ENCODE measurements around the gene ITGAL.
A peak's percentile ranks its signal among the peaks of the same experiment; 100 is the strongest.

The ITGAL gene

DNA sequence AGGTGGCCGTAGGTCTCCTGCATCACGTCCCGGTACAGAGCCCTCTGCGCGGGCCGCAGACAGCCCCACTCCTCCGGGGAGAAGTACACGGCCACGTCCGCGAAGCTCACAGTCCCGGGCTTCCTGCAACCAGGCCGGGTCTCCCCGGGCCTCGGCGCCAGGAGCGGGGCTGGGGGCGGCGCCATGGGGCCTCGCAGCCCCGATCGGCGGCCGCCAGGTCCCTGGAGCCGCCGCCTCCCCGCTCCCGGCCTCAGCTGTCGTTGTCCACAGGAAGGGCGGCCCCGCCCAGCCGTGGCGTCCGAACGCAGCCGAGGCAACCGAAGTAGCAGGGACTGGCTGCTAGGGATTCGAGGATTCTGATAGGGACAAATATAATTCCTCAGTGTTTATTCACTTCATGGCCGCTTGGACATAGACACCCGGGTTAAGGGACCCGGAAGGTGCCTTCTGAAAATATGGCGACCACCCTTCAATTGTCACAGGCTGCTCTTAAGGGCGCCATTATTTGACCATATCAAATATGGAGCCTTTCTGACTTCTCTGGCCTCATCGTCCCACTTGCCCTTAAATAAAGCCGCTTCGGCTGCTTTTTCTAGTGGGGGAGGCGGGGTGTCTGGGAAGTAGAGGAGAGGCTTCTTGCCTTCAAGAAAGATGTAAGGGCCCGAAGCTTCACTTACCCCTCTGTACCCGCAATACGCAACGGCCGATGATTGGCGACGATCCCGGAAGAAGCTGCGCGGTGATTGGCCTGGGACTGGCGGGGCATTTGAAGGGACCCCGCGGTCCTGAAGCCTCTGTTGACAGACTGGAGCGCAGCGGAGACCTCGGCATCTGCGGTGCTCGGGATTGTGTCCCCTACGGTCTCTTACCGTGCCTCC is 99.1 kb downstream of the ITGAL start, which contains the start of gene ZNF688:
TSS of gene ZNF688 (minus strand) at position 270 of the 878 bp plus-strand sequence. CDS start at position 185, 85 bp downstream.
- FAIRE-seq: peak; percentile 73

All from TTC549 (cell line).